Transverse colon (tissue), 4 donors: ENCODE measurements around the gene NQO2.
"Not testable (repeated sequence)": the region's sequence is repeated elsewhere in the genome, so short reads cannot be mapped to it uniquely, and the experiment has no call there.

Source experiments
- EP300 ChIP-seq: sonication (generic); formaldehyde crosslinking; IDR thresholded peaks from one replicate; pipeline ENCODE4 v1.6.1; 2017; ENCODE audit warnings: antibody characterized with exemption, low read depth
- POLR2AphosphoS5 ChIP-seq, 3 donors: sonication (generic); formaldehyde crosslinking; IDR thresholded peaks; one replicate each; pipeline ENCODE4 v1.6.1; 2016; ENCODE audit warnings: antibody characterized with exemption in 3 of 3
- TF ChIP-seq, protein P1 (sequence below), 5 experiments: fragments of 200-600 bp in 3 of 5; fragments of 450-650 bp in 2 of 5; sonication (generic) in 3 of 5; IDR thresholded peaks; 1 replicate in 2 of 5; 2 replicates in 3 of 5; pipeline ENCODE4 v1.5.1; 2016 to 2017; ENCODE audit warnings: antibody characterized with exemption in 5 of 5, inconsistent platforms in 3 of 5, mild to moderate bottlenecking in 2 of 5, moderate library complexity in 1 of 5

GRCh38 chr6:3028156-3028555 is 28.5 kb downstream of the NQO2 start:
- TF ChIP-seq, protein P1, sequence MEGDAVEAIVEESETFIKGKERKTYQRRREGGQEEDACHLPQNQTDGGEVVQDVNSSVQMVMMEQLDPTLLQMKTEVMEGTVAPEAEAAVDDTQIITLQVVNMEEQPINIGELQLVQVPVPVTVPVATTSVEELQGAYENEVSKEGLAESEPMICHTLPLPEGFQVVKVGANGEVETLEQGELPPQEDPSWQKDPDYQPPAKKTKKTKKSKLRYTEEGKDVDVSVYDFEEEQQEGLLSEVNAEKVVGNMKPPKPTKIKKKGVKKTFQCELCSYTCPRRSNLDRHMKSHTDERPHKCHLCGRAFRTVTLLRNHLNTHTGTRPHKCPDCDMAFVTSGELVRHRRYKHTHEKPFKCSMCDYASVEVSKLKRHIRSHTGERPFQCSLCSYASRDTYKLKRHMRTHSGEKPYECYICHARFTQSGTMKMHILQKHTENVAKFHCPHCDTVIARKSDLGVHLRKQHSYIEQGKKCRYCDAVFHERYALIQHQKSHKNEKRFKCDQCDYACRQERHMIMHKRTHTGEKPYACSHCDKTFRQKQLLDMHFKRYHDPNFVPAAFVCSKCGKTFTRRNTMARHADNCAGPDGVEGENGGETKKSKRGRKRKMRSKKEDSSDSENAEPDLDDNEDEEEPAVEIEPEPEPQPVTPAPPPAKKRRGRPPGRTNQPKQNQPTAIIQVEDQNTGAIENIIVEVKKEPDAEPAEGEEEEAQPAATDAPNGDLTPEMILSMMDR (IDR thresholded peaks at IDR 0.05): not testable (repeated sequence)
- TF ChIP-seq EP300; POLR2AphosphoS5 (IDR thresholded peaks at IDR 0.05): not testable (repeated sequence)
